ENCODE results near the gene KRTAP1-1.
"Not testable (repeated sequence)": the region's sequence is repeated elsewhere in the genome, so short reads cannot be mapped to it uniquely, and the experiment has no call there.

KRTAP1-1 gene

DNA sequence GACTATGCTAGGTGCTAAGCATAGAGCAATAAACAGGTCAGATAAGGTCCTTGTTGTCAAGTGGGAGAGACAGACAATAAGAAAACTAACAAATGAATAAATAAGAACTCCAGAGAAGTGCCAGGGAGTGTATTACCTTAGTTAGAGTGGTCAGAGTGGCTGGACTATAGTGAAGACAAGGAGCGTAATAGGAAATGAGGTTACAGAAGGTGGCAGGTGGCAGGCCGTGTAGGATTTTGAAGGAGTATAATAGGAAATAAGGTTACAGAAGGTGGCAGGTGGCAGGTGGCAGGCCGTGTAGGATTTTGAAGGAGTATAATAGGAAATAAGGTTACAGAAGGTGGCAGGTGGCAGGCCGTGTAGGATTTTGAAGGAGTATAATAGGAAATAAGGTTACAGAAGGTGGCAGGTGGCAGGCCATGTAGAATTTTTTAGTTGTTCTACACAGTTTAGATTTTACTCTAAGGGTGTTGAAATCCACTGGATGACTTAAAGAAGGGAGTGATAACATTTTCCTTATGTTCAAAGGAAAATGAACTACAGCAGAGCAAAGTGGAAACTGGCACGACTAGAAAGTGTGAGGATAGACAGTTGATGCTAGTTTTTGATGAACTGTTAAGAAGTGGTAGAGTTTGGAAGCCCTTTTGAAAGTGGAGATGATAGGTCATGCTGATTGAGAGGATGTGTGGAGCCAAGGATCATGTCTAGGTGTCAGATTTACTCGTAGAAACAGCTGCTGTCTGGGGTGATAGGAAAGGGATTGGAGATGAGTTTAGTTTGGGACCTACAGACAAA, 28.7 kb downstream of the KRTAP1-1 start:
- no peak for DNase-seq (ENCODE audit: low read depth in 2 of 2)

- no peak for DNase-seq (ENCODE audit: low read depth in 2 of 2)
These were observed 30.8 kb downstream of the KRTAP1-1 start for GRCh38 chr17:41010441-41010840.

GRCh38 chr17:41009936-41010335, 31.3 kb downstream of the KRTAP1-1 start:
- DNase-seq (ENCODE audit: low read depth in 2 of 2): no peak

GRCh38 chr17:41009301-41009760, 31.9 kb downstream of the KRTAP1-1 start:
- no peak for DNase-seq (ENCODE audit: low read depth in 2 of 2)

DNA sequence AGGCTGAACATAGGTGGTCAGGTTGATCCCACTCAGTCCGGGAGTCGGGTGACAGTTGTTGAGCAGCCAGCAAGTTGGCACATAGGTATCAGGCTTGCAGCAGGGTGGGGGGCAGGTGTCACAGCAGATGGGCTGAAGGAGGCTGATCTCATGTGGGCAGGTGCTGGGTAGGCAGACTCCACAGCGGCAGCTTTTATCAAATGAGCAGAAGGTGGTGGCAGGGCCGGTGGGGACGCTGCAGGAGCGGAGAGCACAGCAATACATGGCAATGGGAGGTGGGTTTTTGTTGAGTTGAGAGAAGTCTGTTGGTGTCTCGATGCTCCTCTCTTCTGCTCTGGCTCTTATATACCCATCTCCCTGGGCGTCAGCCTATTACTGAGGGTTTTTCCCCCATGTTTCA, 32.4 kb downstream of the KRTAP1-1 start, which contains the start of gene KRTAP3-1:
Gene KRTAP3-1, minus strand, starts transcription at position 318 of the 400 bp plus-strand sequence. Its CDS starts 54 bp downstream, at position 264.
- DNase-seq (ENCODE audit: low read depth in 2 of 2): no peak

- no peak for DNase-seq (ENCODE audit: low read depth in 2 of 2)
These were observed 36.9 kb downstream of the KRTAP1-1 start for GRCh38 chr17:41004397-41004796.

- no peak for DNase-seq (ENCODE audit: low read depth in 2 of 2)
These were observed 37.3 kb downstream of the KRTAP1-1 start for GRCh38 chr17:41003926-41004325.

DNA sequence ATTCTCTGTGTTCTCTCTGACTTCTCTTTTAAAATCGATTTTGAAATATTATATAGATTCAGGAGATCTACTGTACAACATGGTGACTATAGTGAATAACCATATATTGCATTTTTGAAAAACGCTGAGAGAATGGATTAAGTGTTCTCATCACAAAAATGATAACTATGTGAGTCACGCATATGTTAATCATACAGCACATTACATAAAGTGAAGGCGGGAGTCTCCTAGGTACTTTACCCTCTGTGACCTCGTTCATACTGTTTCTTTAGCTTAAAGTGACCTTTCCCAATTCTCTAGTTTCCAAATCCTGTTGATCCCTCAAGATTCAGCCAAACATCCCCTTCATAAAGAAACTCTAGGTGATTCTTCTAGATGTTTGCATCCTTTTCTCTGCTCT, 38.4 kb downstream of the KRTAP1-1 start:
- DNase-seq (ENCODE audit: low read depth in 2 of 2): no peak

DNA sequence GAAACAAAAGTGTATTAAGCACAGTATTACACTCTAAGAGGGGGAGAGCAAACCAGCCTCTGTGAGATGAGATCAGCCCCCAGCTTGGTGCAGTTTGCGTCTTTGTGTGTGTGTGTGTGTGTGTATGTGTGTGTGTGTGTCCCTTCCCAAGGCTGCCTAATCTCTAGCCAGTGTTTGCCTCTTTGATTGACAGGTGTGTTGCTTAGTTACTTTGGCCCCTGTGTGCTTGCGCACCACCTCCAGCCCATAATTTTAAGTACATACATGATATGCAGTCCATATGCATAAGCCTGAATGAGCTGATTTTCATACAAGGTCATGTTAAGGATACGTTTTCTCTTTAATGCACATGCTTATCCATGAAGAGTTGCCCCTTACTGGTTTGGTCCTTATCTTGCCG, 39.5 kb downstream of the KRTAP1-1 start:
- no peak for DNase-seq (ENCODE audit: low read depth in 2 of 2)

- DNase-seq (ENCODE audit: low read depth in 2 of 2): not testable (repeated sequence)
These were observed 41.7 kb downstream of the KRTAP1-1 start, which contains the start of gene KRTAP3-2 for GRCh38 chr17:40999563-40999962. TSS of gene KRTAP3-2 (minus strand) at chr17:40999906. CDS start at chr17:40999853, 53 bp downstream.

DNA sequence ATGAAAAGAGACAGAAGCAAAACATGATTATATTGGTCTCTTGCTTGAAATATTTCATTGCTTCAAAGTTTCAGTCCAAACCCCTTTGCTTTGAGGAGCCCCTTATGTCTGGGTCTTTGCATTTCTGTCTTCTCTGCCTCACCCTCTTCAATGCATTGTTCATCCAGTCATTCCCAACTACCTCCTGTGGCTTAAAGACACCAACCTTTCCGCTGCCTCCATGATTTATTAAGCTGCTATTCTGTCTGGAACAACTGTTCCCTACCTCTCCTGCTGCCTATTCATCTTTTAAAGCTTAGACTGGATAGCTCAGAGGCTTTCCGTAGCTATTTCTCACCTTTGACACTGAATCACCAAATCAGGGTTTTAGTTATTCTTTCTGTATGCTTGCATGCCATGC, 43.9 kb downstream of the KRTAP1-1 start:
- no peak for DNase-seq (ENCODE audit: low read depth in 2 of 2)

DNA sequence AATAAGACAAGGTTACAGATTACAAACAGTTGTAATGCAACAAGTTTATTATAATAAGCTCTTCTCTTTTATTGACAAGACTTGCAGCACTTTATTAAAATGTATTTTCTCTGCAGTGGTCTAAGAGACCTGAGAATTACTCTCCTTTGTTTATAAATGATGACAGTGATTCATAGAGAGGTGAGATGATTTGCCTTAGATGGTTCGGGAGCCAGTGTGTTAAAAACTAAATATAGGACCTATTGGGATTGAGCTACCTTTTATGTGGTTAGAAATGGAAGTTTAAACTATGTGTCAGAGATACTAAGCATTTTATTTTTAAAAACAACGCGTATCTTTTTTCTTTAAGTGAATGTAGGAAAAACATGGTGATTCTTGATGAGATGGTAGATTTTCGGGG, 44.4 kb downstream of the KRTAP1-1 start:
- DNase-seq (ENCODE audit: low read depth in 2 of 2): no peak

GRCh38 chr17:40995116-40995515, 46.1 kb downstream of the KRTAP1-1 start:
- no peak for DNase-seq (ENCODE audit: low read depth in 2 of 2)

DNA sequence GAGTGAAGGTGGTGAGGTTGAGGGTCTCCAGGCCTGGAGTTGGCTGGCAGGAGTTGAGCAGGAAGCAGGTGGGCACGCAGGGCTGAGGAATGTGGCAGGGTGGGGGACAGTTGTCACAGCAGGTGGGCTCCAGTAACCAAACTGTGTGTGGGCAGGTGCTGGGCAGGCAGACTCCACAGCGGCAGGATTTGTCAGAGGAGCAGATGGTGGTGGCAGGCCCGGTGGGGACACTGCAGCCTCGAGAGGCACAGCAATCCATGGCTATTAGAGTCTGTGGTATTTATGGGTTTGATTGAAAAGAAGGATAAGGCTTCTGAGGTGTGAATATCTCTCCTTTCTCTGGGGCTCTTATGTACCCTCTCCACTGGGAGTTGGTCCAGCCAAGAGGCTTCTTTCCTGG, 47.4 kb downstream of the KRTAP1-1 start, which contains the start of gene KRTAP3-3:
Gene KRTAP3-3, minus strand, starts transcription at position 326 of the 400 bp plus-strand sequence. Its CDS starts 67 bp downstream, at position 259.
- no peak for DNase-seq (ENCODE audit: low read depth in 2 of 2)

DNA sequence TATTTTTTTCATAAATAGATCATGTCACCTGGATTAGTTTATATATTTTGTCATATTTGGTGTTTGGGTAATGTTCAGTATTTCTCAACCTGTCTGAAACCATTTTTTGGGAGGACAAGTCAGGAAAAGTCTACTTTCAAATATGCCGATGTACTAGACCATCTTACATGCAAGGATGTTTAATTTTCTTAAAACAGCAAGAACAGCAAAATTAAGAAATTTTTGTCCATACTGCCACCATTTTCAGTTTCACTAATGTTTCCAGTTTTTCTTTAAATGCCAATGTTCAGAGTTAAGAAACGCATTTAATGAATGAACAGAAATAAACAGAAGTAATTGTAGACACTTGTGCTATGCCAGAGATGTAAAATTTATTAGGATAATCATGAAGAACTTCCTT, 48.2 kb downstream of the KRTAP1-1 start:
- no peak for DNase-seq (ENCODE audit: low read depth in 2 of 2)

GRCh38 chr17:40992666-40993065, 48.6 kb downstream of the KRTAP1-1 start:
- DNase-seq (ENCODE audit: low read depth in 2 of 2): no peak
